ENCODE data around the gene KDM7A. TPM values are rescaled to one million over a fixed set of nuclear protein-coding genes. Genes with fewer than 3 reads are reported as not detected.
A peak's percentile ranks its signal among the peaks of the same experiment; 100 is the strongest.

Gene KDM7A
- polyA plus RNA-seq, 2 of the 4 experiments (the other 2 are of a cell fraction): 1.4 to 4.1 TPM

DNA sequence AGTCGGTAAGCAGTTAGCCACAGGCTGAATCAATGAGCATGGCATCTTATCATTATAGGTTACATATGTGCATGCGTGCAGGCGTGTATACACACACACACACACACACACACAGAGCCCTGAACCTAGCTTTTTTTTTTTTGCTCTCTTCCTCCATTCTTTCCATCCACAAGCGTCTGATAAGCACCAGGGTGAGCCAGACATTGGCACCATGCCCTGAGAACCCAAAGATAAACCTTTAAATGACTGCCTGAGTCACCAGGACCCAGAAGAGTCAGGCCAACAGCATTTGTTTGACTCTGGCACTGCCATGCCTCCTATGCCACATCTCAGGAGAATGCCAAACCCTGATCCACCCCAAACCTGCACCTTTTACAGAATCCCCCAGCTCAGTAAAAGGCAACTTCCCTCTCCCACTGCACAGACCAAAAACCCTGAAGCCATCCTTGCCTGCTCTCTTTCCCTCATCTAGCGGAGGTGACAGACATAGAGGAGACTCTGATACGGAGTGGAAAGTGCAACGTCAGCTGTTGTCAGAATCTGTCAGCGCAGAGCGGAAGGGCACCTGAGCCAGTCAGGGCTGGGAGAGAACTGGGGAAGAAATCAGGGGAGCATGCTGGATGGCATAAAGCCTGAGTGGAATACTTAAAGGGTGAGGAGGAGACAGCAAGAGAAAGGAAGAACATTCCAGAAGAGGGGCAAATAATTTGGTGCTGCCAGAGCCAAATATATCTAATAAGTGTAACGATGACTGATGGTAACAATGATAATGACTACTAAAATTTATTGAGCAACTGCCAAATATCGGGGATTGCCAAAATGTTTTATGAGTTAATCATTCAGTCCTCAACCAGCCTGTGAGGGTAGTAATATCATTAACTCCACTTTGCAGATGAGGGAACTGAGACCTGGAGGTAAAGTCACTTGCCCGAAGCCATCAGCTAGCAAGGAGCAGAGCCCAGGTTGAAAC, 117.2 kb downstream of the KDM7A start (continued):
- TF ChIP-seq MYC (IDR thresholded peaks at IDR 0.05; ENCODE audit: borderline replicate concordance, low read length) (no peak), HOXB5 (CRISPR knock-in tag; IDR thresholded peaks at IDR 0.05) (no peak), RNF2 (IDR thresholded peaks at IDR 0.05; ENCODE audit: borderline replicate concordance, low read depth) (no peak), NR3C1 (IDR thresholded peaks at IDR 0.05) (no peak), TP53 (CRISPR knock-in tag; IDR thresholded peaks at IDR 0.05) (no peak), MAFK (IDR thresholded peaks at IDR 0.05; ENCODE audit: partially characterized antibody) (peak; percentile 94), ZNF302 (CRISPR knock-in tag; IDR thresholded peaks at IDR 0.05) (no peak), RCOR1 (IDR thresholded peaks at IDR 0.05; ENCODE audit: low read depth, low read length) (no peak), JUN (IDR thresholded peaks at IDR 0.05) (no peak), GATA3 (IDR thresholded peaks at IDR 0.05; ENCODE audit: borderline replicate concordance) (no peak), TFCP2L1 (CRISPR knock-in tag; IDR thresholded peaks at IDR 0.05) (no peak), KDM1A (IDR thresholded peaks at IDR 0.05; ENCODE audit: low read depth) (no peak)
- TF ChIP-seq, protein P1, sequence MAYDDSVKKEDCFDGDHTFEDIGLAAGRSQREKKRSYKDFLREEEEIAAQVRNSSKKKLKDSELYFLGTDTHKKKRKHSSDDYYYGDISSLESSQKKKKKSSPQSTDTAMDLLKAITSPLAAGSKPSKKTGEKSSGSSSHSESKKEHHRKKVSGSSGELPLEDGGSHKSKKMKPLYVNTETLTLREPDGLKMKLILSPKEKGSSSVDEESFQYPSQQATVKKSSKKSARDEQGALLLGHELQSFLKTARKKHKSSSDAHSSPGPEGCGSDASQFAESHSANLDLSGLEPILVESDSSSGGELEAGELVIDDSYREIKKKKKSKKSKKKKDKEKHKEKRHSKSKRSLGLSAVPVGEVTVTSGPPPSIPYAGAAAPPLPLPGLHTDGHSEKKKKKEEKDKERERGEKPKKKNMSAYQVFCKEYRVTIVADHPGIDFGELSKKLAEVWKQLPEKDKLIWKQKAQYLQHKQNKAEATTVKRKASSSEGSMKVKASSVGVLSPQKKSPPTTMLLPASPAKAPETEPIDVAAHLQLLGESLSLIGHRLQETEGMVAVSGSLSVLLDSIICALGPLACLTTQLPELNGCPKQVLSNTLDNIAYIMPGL (CRISPR knock-in tag; IDR thresholded peaks at IDR 0.05; ENCODE audit: borderline replicate concordance): no peak
- TF ChIP-seq, protein P2, sequence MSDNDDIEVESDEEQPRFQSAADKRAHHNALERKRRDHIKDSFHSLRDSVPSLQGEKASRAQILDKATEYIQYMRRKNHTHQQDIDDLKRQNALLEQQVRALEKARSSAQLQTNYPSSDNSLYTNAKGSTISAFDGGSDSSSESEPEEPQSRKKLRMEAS (IDR thresholded peaks at IDR 0.05): 0 out of 2 replicates have a peak, but pooled peaks have one; percentile 23
- TF ChIP-seq, protein P3, sequence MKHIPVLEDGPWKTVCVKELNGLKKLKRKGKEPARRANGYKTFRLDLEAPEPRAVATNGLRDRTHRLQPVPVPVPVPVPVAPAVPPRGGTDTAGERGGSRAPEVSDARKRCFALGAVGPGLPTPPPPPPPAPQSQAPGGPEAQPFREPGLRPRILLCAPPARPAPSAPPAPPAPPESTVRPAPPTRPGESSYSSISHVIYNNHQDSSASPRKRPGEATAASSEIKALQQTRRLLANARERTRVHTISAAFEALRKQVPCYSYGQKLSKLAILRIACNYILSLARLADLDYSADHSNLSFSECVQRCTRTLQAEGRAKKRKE (CRISPR knock-in tag; IDR thresholded peaks at IDR 0.05; ENCODE audit: low read depth): no peak
- TF ChIP-seq, protein P4, sequence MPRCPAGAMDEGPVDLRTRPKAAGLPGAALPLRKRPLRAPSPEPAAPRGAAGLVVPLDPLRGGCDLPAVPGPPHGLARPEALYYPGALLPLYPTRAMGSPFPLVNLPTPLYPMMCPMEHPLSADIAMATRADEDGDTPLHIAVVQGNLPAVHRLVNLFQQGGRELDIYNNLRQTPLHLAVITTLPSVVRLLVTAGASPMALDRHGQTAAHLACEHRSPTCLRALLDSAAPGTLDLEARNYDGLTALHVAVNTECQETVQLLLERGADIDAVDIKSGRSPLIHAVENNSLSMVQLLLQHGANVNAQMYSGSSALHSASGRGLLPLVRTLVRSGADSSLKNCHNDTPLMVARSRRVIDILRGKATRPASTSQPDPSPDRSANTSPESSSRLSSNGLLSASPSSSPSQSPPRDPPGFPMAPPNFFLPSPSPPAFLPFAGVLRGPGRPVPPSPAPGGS (IDR thresholded peaks at IDR 0.05): no peak

DNA sequence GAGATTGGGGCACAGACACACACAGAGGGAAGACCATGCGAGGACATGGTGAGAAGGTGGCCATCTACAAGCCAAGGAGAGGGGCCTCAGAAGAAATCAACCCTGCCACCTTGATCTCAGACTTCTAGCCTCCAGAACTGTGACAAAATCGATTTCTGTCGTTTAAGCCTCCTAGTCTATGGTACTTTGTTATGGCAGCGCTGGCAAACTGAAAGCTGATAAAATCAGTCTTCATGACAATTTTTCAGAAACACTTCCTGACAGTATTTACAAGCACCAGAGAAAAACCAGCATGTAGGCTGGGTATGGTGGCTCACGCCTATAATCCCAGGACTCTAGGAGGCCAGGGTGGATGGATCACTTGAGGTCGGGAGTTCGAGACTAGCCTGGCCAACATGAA, 118.3 kb downstream of the KDM7A start:
- Histone ChIP-seq H3K27ac (peak overlapping the region in 1 of 2 experiments; percentile 12; a peak in 1 of 6 replicates), H3K4me1 (peaks cover 28% of the 10 kb centered on the region), H3K4me2 (no peak overlapping the region; the same call in 2 of the 3 replicates), H3K9me3 (no peaks in the 10 kb centered on the region), H3K4me3 (no peak overlapping the region)
- no peak for FAIRE-seq
- ChIA-PET POLR2A (interaction anchor here (0.6 kb wide), 1 partner anchor 257 kb away, joined by 3 read pairs; no protein-coding TSS in a partner anchor), CTCF (no interaction called here)
- WGBS (ENCODE audit: missing lambda C conversion rate): 85% methylated on average over 7 of the region's 7 CpGs
- no peak for DNase-seq (ENCODE audit: low read depth in 1 of 2, low spot score in 1 of 2)
- no peak for ATAC-seq
- TF ChIP-seq RNF2 (IDR thresholded peaks at IDR 0.05; ENCODE audit: borderline replicate concordance, low read depth) (no peak), HEYL (CRISPR knock-in tag; IDR thresholded peaks at IDR 0.05) (no peak), ZNF302 (CRISPR knock-in tag; IDR thresholded peaks at IDR 0.05) (no peak), RARB (CRISPR knock-in tag; IDR thresholded peaks at IDR 0.05) (no peak), JUNB (IDR thresholded peaks at IDR 0.05) (no peak), POLR2AphosphoS2 (conservative IDR thresholded peaks at IDR 0.05; ENCODE audit: low read length) (no peak)
- TF ChIP-seq, protein P1 (CRISPR knock-in tag; IDR thresholded peaks at IDR 0.05; ENCODE audit: borderline replicate concordance): no peak

Data from A549 (cell line).